Endothelial cell of umbilical vein (primary cell): ENCODE measurements around the gene PDYN. TPM values are rescaled to one million over a fixed set of nuclear protein-coding genes. Genes with fewer than 3 reads are reported as not detected.
"Not testable (repeated sequence)": the region's sequence is repeated elsewhere in the genome, so short reads cannot be mapped to it uniquely, and the experiment has no call there.

ENCODE experiments used
- BruUV-seq: library from RNA; stranded (reverse); fragments of 400-500 nt; replicated peaks from 2 replicates; lab custom pipeline; 2021; lab: Mats Ljungman, UMichigan
- CTCF ChIA-PET: fragments of 300-600, 350-600 bp; sonication (Branson Sonifier 250); formaldehyde crosslinking; loops from one replicate; lab custom pipeline; 2021; ENCODE audit warnings: antibody characterized with exemption, inconsistent platforms; lab: Charles Lee
- POLR2A ChIA-PET: fragments of 300-600, 350-600 bp; sonication (Branson Sonifier 250); formaldehyde crosslinking; loops from one replicate; lab custom pipeline; 2021; ENCODE audit warnings: antibody characterized with exemption, inconsistent platforms; lab: Charles Lee
- DNase-seq: peaks from one replicate; pipeline ENCODE4 v3.0.0-alpha.2; 2011; ENCODE audit warnings: low read depth, low spot score
- FAIRE-seq: peaks from 2 replicates; lab custom pipeline; 2011; peaks lifted over from hg19 to GRCh38; lab: Jason Lieb, UNC
- H2AFZ ChIP-seq: 2 replicates; pipeline ENCODE4 v1.6.0; 2012; ENCODE audit warnings: low read depth, low read length, control low read depth, inconsistent platforms
- H3K27ac ChIP-seq: 2 replicates; pipeline ENCODE4 v1.5.1; 2011; ENCODE audit warnings: low read depth, mild to moderate bottlenecking, control low read depth, low read length, moderate library complexity; ENCODE audit not compliant: insufficient read depth
- H3K27me3 ChIP-seq, 2 experiments: 2 replicates each; pipeline versions ENCODE4 v1.6.0 to v1.6.1; 2011; ENCODE audit warnings: low read length in 2 of 2, mixed read lengths in 1 of 2; ENCODE audit not compliant: control insufficient read depth in 2 of 2, insufficient read depth in 2 of 2
- H3K36me3 ChIP-seq, 2 experiments: 2 replicates in 1 of 2; 3 replicates in 1 of 2; pipeline ENCODE4 v1.5.1; 2011; ENCODE audit warnings: low read length in 2 of 2, mild to moderate bottlenecking in 1 of 2, moderate library complexity in 1 of 2; ENCODE audit not compliant: control insufficient read depth in 2 of 2, insufficient read depth in 2 of 2; ENCODE audit errors: extremely low read depth in 1 of 2
- H3K4me1 ChIP-seq: 3 replicates; pipeline ENCODE4 v1.5.1; 2011; ENCODE audit warnings: mild to moderate bottlenecking, low read length; ENCODE audit not compliant: control insufficient read depth, insufficient read depth; ENCODE audit errors: extremely low read depth
- H3K4me2 ChIP-seq: 2 replicates; pipeline ENCODE4 v1.6.1; 2011; ENCODE audit warnings: low read length, control low read depth, mixed read lengths; ENCODE audit not compliant: insufficient read depth
- H3K4me3 ChIP-seq, 3 experiments: fragments of 200-600 bp in 1 of 3; sonication (generic), shearing (Covaris generic) in 1 of 3; replicated peaks in 1 of 3; 2 replicates each; pipeline ENCODE4 v1.5.1; 2011 to 2016; ENCODE audit warnings: control low read depth in 3 of 3, low read length in 3 of 3, mild to moderate bottlenecking in 2 of 3, inconsistent platforms in 1 of 3, low read depth in 1 of 3, moderate library complexity in 1 of 3; ENCODE audit not compliant: insufficient read depth in 1 of 3
- H3K79me2 ChIP-seq: 2 replicates; pipeline ENCODE4 v1.6.0; 2012; ENCODE audit warnings: low read length, inconsistent platforms; ENCODE audit not compliant: control insufficient read depth, insufficient read depth
- H3K9ac ChIP-seq: replicated peaks from 2 replicates; pipeline ENCODE3; 2011; ENCODE audit warnings: low read length, control low read depth; ENCODE audit not compliant: insufficient read depth; ENCODE audit errors: extremely low read depth
- H3K9me1 ChIP-seq: replicated peaks from 3 replicates; pipeline ENCODE4 v1.6.0; 2011; ENCODE audit warnings: mild to moderate bottlenecking, low read length; ENCODE audit not compliant: control insufficient read depth, insufficient read depth; ENCODE audit errors: extremely low read depth
- H3K9me3 ChIP-seq: replicated peaks from 2 replicates; pipeline ENCODE4 v1.5.1; 2012; ENCODE audit warnings: low read length, inconsistent platforms; ENCODE audit not compliant: control insufficient read depth, insufficient read depth
- H4K20me1 ChIP-seq: replicated peaks from 2 replicates; pipeline ENCODE3; 2011; ENCODE audit warnings: mild to moderate bottlenecking, low read length; ENCODE audit not compliant: control insufficient read depth, insufficient read depth; ENCODE audit errors: extremely low read depth
- EZH2 ChIP-seq: IDR thresholded peaks from 2 replicates; pipeline ENCODE4 v1.6.1; 2012; ENCODE audit warnings: borderline replicate concordance, low read depth, mild to moderate bottlenecking, moderate library complexity, low read length, inconsistent platforms; ENCODE audit not compliant: severe bottlenecking
- FOS ChIP-seq: IDR thresholded peaks from 2 replicates; pipeline ENCODE4 v1.6.1; 2011; ENCODE audit warnings: mild to moderate bottlenecking, low read length, moderate library complexity, borderline replicate concordance; ENCODE audit not compliant: insufficient read depth
- GATA2 ChIP-seq: IDR thresholded peaks from 2 replicates; pipeline ENCODE4 v1.7.0; 2011; ENCODE audit warnings: low read depth, mild to moderate bottlenecking, moderate library complexity, mixed read lengths, low read length; ENCODE audit not compliant: insufficient read length, insufficient read depth
- JUN ChIP-seq: IDR thresholded peaks from 2 replicates; pipeline ENCODE4 v1.6.1; 2011; ENCODE audit warnings: borderline replicate concordance, low read depth; ENCODE audit not compliant: insufficient read length, insufficient read depth
- MYC ChIP-seq: IDR thresholded peaks from one replicate; pipeline ENCODE4 v1.6.1; 2011; ENCODE audit warnings: mild to moderate bottlenecking, low read depth, low read length
- POLR2A ChIP-seq: IDR thresholded peaks from 2 replicates; pipeline ENCODE4 v1.6.1; 2012; ENCODE audit warnings: low read depth, mild to moderate bottlenecking, control low read depth, low read length
- POLR2AphosphoS5 ChIP-seq: IDR thresholded peaks from 2 replicates; pipeline ENCODE4 v1.6.1; 2012; ENCODE audit warnings: low read depth, mild to moderate bottlenecking, control low read depth, low read length, moderate library complexity; ENCODE audit not compliant: insufficient read depth
- dilution Hi-C: fragments of 300-500 bp; cut with MboI; formaldehyde crosslinking; loops from one replicate; pipeline ENCODE4 v1.15.0; 2019; ENCODE audit warnings: low sequenced_read_pairs; ENCODE audit not compliant: extremely low pct_ligation_motif_present
- intact Hi-C: fragments of 100-400 bp; cut with micrococcal nuclease; formaldehyde crosslinking; loops from one replicate; pipeline ENCODE4 v1.10.0; 2022
- polyA plus RNA-seq, 4 experiments: library from polyadenylated mRNA; depleted of rRNA in 3 of 4; stranded (reverse) in 3 of 4; unstranded in 1 of 4; fragments of >200 nt; gene quantifications; 2 replicates each; pipeline versions ENCODE4 v1.2.1 to v1.2.3, GENCODE V29; 2011 to 2012; ENCODE audit warnings: missing spikeins in 1 of 4
- total RNA-seq: library from RNA; stranded (reverse); gene quantifications from 2 replicates; pipeline ENCODE4 v1.2.3, GENCODE V29; 2021
- TF ChIP-seq, protein P1 (sequence below), 2 donors: IDR thresholded peaks; 1 replicate in 1 of 2; 2 replicates in 1 of 2; pipeline ENCODE4 v1.5.1; 2011; ENCODE audit warnings: low read length in 2 of 2, mild to moderate bottlenecking in 2 of 2, moderate library complexity in 2 of 2, control low read depth in 1 of 2, inconsistent platforms in 1 of 2, low read depth in 1 of 2; ENCODE audit not compliant: insufficient read depth in 1 of 2; ENCODE audit errors: extremely low read depth in 1 of 2
- TF ChIP-seq, protein P2 (sequence below): IDR thresholded peaks from 2 replicates; pipeline ENCODE4 v1.6.1; 2011; ENCODE audit not compliant: insufficient read depth, insufficient read length

PDYN gene
- total and polyA plus RNA-seq, 2 donors (not counting 3 experiments of a cell fraction or from before 2014, with no cell fraction given) = not detected

GRCh38 chr20:2036357-2036756 lies 42.5 kb upstream of the PDYN start:
- H3K9me3 ChIP-seq, H3K27ac ChIP-seq, H3K79me2 ChIP-seq, intact Hi-C loops, H3K9ac ChIP-seq, DNase-seq, H2AFZ ChIP-seq, BruUV-seq, FAIRE-seq, H3K4me3 ChIP-seq, POLR2A ChIA-PET, H3K4me1 ChIP-seq, CTCF ChIA-PET, dilution Hi-C loops, H3K4me2 ChIP-seq, H3K36me3 ChIP-seq, H3K9me1 ChIP-seq, H4K20me1 ChIP-seq, H3K27me3 ChIP-seq: not testable (repeated sequence)

DNA sequence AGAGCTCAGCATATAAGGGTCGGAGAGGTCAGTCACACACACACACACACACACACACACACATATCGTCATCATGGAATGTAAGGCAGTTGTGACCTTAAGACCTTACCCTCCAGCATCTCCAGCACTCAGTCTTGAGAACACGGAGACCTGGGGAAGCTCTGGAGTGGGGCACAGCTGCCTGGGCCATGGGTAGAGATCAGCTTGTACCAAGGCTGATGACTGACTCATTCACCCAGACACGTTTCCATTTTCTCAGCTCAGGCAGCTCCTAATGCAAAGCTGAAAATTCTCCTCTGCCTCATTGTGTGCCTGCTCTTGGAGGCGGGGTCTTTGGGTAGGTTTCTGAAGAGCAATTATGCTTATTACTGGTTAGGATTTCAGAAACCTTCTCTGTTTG lies 38.3 kb upstream of the PDYN start:
- Histone ChIP-seq H3K9ac (no peak overlapping the region), H3K9me1 (no peaks in the 10 kb centered on the region), H4K20me1 (no peaks in the 10 kb centered on the region), H3K4me1 (no peaks in the 10 kb centered on the region), H3K4me3 (no peak overlapping the region), H2AFZ (no peak overlapping the region), H3K27me3 (peaks cover 0 to 3% of the 10 kb centered on the region in 2 experiments), H3K79me2 (no peaks in the 10 kb centered on the region), H3K4me2 (no peak overlapping the region), H3K27ac (no peak overlapping the region), H3K36me3 (no peaks in the 10 kb centered on the region), H3K9me3 (no peaks in the 10 kb centered on the region)
- no TSS peak for BruUV-seq
- dilution Hi-C loops (no loop called here), intact Hi-C loops (no loop called here)
- ChIA-PET CTCF (interaction anchor here (1.0 kb wide), 1 partner anchor 140 kb away, joined by 7 read pairs; no protein-coding TSS in a partner anchor), POLR2A (no interaction called here)
- TF ChIP-seq GATA2 = no peak
- TF ChIP-seq POLR2A = no peak
- TF ChIP-seq, protein P1, sequence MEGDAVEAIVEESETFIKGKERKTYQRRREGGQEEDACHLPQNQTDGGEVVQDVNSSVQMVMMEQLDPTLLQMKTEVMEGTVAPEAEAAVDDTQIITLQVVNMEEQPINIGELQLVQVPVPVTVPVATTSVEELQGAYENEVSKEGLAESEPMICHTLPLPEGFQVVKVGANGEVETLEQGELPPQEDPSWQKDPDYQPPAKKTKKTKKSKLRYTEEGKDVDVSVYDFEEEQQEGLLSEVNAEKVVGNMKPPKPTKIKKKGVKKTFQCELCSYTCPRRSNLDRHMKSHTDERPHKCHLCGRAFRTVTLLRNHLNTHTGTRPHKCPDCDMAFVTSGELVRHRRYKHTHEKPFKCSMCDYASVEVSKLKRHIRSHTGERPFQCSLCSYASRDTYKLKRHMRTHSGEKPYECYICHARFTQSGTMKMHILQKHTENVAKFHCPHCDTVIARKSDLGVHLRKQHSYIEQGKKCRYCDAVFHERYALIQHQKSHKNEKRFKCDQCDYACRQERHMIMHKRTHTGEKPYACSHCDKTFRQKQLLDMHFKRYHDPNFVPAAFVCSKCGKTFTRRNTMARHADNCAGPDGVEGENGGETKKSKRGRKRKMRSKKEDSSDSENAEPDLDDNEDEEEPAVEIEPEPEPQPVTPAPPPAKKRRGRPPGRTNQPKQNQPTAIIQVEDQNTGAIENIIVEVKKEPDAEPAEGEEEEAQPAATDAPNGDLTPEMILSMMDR (IDR thresholded peaks at IDR 0.05; ENCODE audit: extremely low read depth in 1 of 2, insufficient read depth in 1 of 2, low read depth in 1 of 2, low read length in 2 of 2) = no peak
- TF ChIP-seq POLR2AphosphoS5 = no peak
- TF ChIP-seq, protein P2, sequence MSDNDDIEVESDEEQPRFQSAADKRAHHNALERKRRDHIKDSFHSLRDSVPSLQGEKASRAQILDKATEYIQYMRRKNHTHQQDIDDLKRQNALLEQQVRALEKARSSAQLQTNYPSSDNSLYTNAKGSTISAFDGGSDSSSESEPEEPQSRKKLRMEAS = no peak
- TF ChIP-seq MYC = no peak
- TF ChIP-seq JUN = no peak
- TF ChIP-seq FOS = no peak
- no peak for TF ChIP-seq EZH2
- no peak for DNase-seq
- no peak for FAIRE-seq
